OCI-LY1 (cell line): ENCODE results near the gene ANKRD33.

Experiments
- H2AFZ ChIP-seq: fragments of 200-600 bp; sonication (generic), shearing (Covaris generic); 2 replicates; pipeline ENCODE4 v1.6.0; 2014; ENCODE audit warnings: antibody characterized with exemption, mild to moderate bottlenecking, low read length
- H3F3A ChIP-seq: fragments of 200-600 bp; sonication (generic), shearing (Covaris generic); 2 replicates; pipeline ENCODE4 v1.6.0; 2014; ENCODE audit warnings: mild to moderate bottlenecking, antibody characterized with exemption, low read length, moderate library complexity; ENCODE audit not compliant: insufficient read depth
- H3K27ac ChIP-seq: fragments of 200-600 bp; sonication (generic); 2 replicates; pipeline ENCODE4 v1.5.1; 2014; ENCODE audit warnings: low read length, mixed run types, mild to moderate bottlenecking, low read depth; ENCODE audit not compliant: poor library complexity, severe bottlenecking
- H3K27me3 ChIP-seq: fragments of 200-600 bp; sonication (generic); 2 replicates; pipeline ENCODE4 v1.6.0; 2014; ENCODE audit warnings: antibody characterized with exemption, mild to moderate bottlenecking, low read length, moderate library complexity; ENCODE audit not compliant: insufficient read depth
- H3K36me3 ChIP-seq: fragments of 200-600 bp; sonication (generic); 2 replicates; pipeline ENCODE4 v1.6.1; 2014; ENCODE audit warnings: mild to moderate bottlenecking, antibody characterized with exemption, low read length, moderate library complexity, mixed read lengths; ENCODE audit not compliant: insufficient read depth
- H3K4me1 ChIP-seq: fragments of 200-600 bp; sonication (generic); 2 replicates; pipeline ENCODE4 v1.5.1; 2014; ENCODE audit warnings: mild to moderate bottlenecking, low read length, moderate library complexity; ENCODE audit not compliant: insufficient read depth, severe bottlenecking
- H3K4me2 ChIP-seq: fragments of 200-600 bp; sonication (generic), shearing (Covaris generic); 2 replicates; pipeline ENCODE4 v1.6.1; 2014; ENCODE audit warnings: low read length
- H3K4me3 ChIP-seq: fragments of 200-600 bp; sonication (generic); 2 replicates; pipeline ENCODE4 v1.5.1; 2014; ENCODE audit warnings: low read length, low read depth, mild to moderate bottlenecking, mixed read lengths; ENCODE audit not compliant: poor library complexity, severe bottlenecking
- H3K79me2 ChIP-seq: fragments of 200-600 bp; shearing (Covaris generic); 2 replicates; pipeline ENCODE4 v1.6.1; 2016; ENCODE audit warnings: mixed run types, low read length, mixed read lengths; ENCODE audit not compliant: insufficient read depth
- H3K9ac ChIP-seq: fragments of 200-600 bp; sonication (generic), shearing (Covaris generic); 2 replicates; pipeline ENCODE4 v1.6.1; 2014; ENCODE audit warnings: mild to moderate bottlenecking, low read length, mixed read lengths
- H3K9me2 ChIP-seq: fragments of 200-600 bp; sonication (generic), shearing (Covaris generic); 2 replicates; pipeline ENCODE4 v1.6.1; 2014; ENCODE audit warnings: low read depth, mild to moderate bottlenecking, low read length, mixed read lengths
- H3K9me3 ChIP-seq: fragments of 200-600 bp; shearing (Covaris generic); 2 replicates; pipeline ENCODE4 v1.6.1; 2014; ENCODE audit warnings: low read length, mixed read lengths
- H4K20me1 ChIP-seq: fragments of 200-600 bp; sonication (generic), shearing (Covaris generic); 2 replicates; pipeline ENCODE4 v1.6.0; 2016; ENCODE audit warnings: mild to moderate bottlenecking, low read length; ENCODE audit not compliant: insufficient read depth
- CTCF ChIP-seq: fragments of 200-600 bp; sonication (generic), shearing (Covaris generic); IDR thresholded peaks from 2 replicates; pipeline ENCODE4 v1.5.1; 2017; ENCODE audit warnings: mild to moderate bottlenecking, antibody characterized with exemption, low read length, moderate library complexity, mixed read lengths
- EZH2 ChIP-seq: fragments of 200-600 bp; sonication (generic), shearing (Covaris generic); IDR thresholded peaks from 2 replicates; pipeline ENCODE4 v1.8.0; 2017; ENCODE audit warnings: borderline replicate concordance, mixed run types, mild to moderate bottlenecking, antibody characterized with exemption, low read length, moderate library complexity, mixed read lengths

Gene ANKRD33

GRCh38 chr12:51866762-51867161 lies 21.1 kb upstream of the ANKRD33 start:
- no peak for TF ChIP-seq EZH2
- TF ChIP-seq CTCF = no peak
- Histone ChIP-seq H3K9me3 (no peaks in the 10 kb centered on the region), H3K27me3 (peaks cover 7% of the 10 kb centered on the region), H2AFZ (no peak overlapping the region), H3K4me3 (no peak overlapping the region), H3K79me2 (no peaks in the 10 kb centered on the region), H3K9me2 (no peaks in the 10 kb centered on the region), H3F3A (no peaks in the 10 kb centered on the region), H3K36me3 (no peaks in the 10 kb centered on the region), H3K4me1 (no peaks in the 10 kb centered on the region), H3K9ac (no peak overlapping the region), H4K20me1 (no peaks in the 10 kb centered on the region), H3K27ac (no peak overlapping the region), H3K4me2 (no peak overlapping the region)

GRCh38 chr12:51867371-51867770 lies 20.5 kb upstream of the ANKRD33 start:
- H3K9me2 ChIP-seq = no peaks in the 10 kb centered on the region
- TF ChIP-seq EZH2 (no peak), CTCF (no peak)
- no peak overlapping the region for H3K4me3 ChIP-seq
- no peaks in the 10 kb centered on the region for H3K9me3 ChIP-seq
- H3K27ac ChIP-seq = no peak overlapping the region
- H3K36me3 ChIP-seq = no peaks in the 10 kb centered on the region
- no peak overlapping the region for H3K9ac ChIP-seq
- H3K4me2 ChIP-seq = no peak overlapping the region
- H3K4me1 ChIP-seq = no peaks in the 10 kb centered on the region
- no peaks in the 10 kb centered on the region for H4K20me1 ChIP-seq
- no peak overlapping the region for H2AFZ ChIP-seq
- H3K27me3 ChIP-seq = peaks cover 11% of the 10 kb centered on the region
- no peaks in the 10 kb centered on the region for H3F3A ChIP-seq
- H3K79me2 ChIP-seq = no peaks in the 10 kb centered on the region

- Histone ChIP-seq H3K4me1 (no peaks in the 10 kb centered on the region), H2AFZ (no peak overlapping the region), H3K4me3 (no peak overlapping the region), H3K4me2 (no peak overlapping the region), H3K27ac (no peak overlapping the region), H3F3A (no peaks in the 10 kb centered on the region), H3K9me2 (no peaks in the 10 kb centered on the region), H4K20me1 (no peaks in the 10 kb centered on the region), H3K9me3 (no peaks in the 10 kb centered on the region), H3K27me3 (peaks cover 11% of the 10 kb centered on the region), H3K79me2 (no peaks in the 10 kb centered on the region), H3K36me3 (no peaks in the 10 kb centered on the region), H3K9ac (no peak overlapping the region)
- no peak for TF ChIP-seq CTCF
These were observed 20.0 kb upstream of the ANKRD33 start for GRCh38 chr12:51867796-51868428.
